SK-N-MC (cell line): ENCODE results near the gene GFRA1.

Experiments
- EZH2 ChIP-seq: fragments of 200-600 bp; sonication (generic); IDR thresholded peaks from one replicate; pipeline ENCODE4 v1.6.1; 2017; ENCODE audit warnings: antibody characterized with exemption
- POLR2AphosphoS5 ChIP-seq: IDR thresholded peaks from 2 replicates; pipeline ENCODE4 v1.6.1; 2012; ENCODE audit warnings: mild to moderate bottlenecking, low read depth, low read length, borderline replicate concordance

DNA sequence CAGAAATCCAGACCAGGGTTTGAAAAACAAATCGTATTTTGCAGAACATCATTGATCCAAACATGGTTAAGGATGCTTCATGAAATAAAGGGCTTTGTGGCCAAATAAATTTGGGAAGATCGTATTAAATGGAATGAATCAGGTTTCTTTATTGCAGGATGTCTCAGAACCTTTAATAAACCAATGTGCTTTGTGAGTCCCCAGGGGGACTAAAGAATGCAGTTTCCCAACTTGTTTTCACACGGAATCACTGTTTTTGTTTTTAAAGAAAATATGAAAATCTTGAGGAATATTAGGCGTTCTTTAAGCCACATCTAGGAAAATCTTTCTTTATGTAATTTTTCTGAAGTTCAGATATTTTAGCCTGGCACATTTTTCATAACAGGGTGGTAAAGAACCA lies 34.4 kb upstream of the GFRA1 start:
- TF ChIP-seq EZH2 = no peak
- TF ChIP-seq POLR2AphosphoS5 = no peak
